KG1 (cell line): ENCODE results near the gene DHRS7B.
"Not testable (repeated sequence)": the region's sequence is repeated elsewhere in the genome, so short reads cannot be mapped to it uniquely, and the experiment has no call there.

Source experiments
- DNase-seq: peaks from one replicate; lab custom pipeline; 2025; lab: John Stamatoyannopoulos, UW

DHRS7B gene

DNA sequence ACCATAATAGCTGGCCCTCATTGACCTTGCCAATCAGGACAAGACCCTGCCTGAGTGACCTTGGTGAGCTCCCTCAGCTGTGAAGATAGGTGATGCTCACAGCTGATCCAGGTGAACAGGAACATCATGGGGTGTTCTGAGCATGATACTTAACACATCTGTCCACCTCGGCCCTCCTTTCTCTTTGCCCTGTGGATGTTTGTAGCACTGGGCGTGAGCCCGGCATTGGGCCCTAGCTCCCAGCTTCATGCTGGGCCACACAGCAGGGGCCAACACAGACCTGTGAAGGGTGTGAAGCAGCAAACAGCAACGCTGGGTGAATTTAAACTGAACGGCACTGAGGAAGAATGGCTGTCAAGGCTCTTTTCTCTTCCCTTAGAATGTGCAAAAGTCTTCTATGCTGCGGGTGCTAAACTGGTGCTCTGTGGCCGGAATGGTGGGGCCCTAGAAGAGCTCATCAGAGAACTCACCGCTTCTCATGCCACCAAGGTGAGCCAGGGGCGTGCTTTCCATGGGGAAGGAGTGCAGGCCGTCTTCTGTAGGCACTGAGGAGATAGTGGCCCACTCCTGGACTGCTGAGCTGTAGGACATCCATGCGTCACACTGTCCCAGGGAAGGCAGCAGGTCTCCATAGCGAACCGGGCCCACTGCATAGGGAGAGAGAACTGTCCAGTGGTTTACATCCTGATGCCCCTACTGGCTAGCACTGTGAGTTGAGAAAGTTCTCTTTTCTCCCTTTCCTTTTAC is 51.3 kb downstream of the DHRS7B start:
- DNase-seq: no peak

DNA sequence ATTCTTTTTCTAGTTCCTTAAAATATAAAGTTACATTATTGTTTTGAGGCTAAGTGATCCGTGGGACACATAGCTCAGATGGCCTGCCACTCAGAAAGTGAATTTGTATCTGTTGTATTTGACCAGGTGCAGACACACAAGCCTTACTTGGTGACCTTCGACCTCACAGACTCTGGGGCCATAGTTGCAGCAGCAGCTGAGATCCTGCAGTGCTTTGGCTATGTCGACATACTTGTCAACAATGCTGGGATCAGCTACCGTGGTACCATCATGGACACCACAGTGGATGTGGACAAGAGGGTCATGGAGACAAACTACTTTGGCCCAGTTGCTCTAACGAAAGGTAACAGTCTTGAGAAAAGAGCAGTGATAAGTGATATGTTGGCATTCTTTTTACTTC is 56.7 kb downstream of the DHRS7B start:
- no peak for DNase-seq

DNA sequence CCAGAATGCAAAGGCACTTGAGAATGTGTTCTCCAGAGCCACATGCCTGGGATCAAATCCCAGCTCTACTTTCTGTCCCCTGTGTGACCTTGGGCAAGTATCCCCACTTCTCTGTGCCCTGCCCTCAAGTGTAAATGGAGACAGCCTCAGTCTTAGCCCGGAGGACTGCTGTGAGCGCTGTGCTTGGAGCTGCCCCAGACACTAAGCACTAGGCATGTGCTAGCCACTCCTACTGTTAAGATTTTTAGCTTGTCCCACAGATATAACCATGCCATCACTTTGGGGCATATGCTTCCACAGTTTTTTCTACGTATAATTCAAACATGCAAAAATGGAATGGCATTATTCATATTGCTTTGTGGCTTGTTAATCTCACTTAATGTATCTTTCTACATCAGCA is 57.8 kb downstream of the DHRS7B start:
- no peak for DNase-seq

DNA sequence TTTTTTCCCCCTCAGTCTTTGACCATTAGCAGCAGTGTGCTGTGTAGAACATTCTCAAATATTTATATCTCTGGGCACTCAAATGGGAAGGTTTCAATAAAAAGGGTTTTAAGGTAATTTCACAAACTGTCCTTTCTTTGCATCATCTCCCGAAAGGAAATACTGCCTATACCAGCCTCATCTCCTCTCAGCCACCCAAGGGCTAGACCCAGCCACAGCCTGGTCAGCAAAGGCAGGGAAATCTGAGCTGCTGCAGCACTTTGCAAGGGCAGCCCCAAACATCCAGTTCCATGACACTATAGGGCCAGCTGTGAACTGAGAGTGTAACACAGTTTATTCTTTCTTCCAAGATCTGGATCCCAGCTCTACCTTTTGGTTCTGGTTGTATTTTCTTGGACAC is 58.3 kb downstream of the DHRS7B start:
- no peak for DNase-seq

DNA sequence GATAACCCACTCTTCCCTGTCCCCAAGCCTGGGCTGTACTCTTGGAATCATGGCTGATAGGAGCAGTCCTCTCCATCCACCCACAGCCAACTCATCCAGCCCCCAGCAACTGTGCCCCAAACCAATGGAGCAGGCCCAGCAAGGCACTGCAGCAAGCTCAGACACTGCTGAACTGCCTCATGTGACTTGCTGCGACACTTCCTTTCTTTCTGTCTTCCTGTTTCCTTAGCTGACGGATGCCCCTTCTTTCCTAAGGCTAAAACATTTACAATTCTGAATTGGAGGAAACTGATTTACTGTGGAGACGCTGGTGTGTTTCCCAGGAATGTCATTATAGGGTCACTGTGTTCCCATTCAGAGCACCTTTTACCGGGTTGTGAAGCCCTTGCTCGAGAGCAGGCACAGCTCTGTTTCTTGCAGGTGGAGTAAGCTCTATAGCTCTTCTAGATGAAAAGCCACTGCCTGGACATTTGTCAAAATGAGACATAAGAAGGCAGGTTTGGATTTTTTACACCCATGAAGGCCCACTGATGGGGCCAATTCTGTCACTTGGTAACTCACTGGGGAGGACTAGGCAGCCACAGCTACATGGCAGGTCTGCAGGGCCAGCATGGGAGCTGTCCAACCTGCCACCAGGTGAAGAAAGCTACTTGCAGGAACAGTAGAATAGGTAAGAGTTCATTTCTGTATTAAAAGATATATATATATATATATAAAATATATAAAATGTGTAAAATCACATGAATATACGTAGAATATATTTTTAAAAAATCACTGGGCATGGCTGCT is 59.8 kb downstream of the DHRS7B start:
- no peak for DNase-seq

DNA sequence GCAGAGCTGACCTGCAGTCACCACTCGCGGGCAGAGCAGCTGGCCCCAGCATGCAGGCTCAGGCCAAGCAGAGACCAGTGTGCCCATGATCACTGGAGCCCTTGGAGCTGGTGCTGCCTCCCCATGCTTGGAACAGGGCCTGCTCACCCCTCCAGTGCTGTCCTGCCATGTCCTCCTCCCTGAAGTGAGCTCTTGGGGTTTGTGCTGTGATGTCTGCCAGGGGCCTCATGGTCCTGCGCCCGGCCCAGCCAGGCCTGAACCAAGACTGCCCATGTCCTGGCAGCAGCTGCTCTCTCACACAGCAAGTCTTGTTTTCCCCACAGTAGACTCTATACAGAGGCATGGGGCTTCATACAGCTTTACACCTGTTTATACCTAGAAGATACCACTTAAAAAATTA is 62.6 kb downstream of the DHRS7B start:
- no peak for DNase-seq

DNA sequence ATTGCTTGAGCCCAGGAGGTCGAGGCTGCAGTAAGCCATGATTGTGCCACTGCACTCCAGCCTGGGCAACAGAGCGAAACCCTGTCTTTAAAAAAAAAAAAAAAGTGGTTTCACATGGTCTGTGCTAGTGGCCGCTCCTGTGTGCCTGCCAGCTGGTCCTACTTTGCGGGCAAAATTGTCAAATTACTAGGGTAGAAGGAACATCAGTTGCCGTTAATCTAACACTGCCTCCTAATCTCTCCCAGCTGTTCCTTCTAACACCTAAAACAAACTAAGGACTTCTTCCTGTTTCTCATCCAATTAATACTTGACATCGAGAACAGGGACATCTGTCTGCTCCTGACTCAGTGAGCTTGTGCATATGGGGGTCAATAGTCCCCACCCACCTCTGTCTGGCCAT is 63.3 kb downstream of the DHRS7B start:
- no peak for DNase-seq

DNA sequence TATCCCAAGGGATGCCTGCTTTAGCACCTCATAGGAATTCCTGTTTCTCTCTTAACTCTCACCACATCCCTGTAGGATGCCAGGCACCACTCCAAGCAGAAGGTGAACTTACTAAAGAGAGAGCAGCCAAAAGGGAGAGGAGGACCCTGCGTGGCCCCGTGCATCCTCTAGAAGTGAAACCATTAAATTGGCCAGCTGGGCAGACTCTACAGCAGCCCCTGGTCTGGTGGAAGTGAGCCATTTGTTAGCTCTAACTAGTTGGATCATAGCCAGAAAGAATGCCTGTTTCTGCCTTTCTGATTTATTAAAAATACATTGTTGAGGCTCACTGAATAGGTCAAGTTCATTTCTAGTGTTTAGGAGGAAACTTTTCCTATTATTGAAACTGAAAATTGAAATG is 64.9 kb downstream of the DHRS7B start:
- no peak for DNase-seq

DNA sequence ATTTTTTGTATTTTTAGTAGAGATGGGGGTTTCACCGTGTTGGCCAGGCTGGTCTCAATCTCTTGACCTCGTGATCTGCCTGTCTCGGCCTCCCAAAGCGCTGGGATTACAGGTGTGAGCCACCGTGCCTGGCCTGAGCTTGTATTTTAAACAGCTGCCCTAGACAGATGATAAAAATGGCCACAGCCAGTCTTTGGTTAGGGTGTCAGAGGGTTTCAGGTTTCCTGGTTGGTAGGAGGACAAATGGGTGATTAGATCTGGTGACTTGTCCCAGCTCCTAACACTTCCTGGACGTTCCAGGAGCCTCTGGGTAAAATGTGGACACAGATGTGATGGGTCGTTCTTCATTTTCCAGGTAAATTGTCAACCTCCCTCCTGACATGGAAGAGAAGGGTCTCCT is 65.7 kb downstream of the DHRS7B start:
- DNase-seq: not testable (repeated sequence)

DNA sequence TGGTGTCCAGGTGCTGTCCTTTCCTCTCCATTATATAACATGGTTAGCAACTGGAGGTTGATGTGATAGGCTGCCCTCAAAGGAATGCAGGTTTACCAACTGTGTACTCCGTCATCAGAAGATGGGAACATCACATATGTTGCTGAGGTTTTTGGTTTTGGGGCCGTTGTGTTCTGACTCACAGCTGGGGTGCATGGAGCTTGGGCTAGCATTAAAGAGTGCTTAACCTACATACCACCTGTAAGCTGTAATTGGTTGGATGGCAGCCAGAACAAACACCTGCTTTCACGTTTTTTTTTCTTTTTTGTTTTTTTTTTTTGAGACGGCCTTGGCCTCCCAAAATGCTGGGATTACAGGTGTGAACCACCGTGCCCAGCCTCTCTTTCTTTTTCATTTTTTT is 66.3 kb downstream of the DHRS7B start:
- no peak for DNase-seq

DNA sequence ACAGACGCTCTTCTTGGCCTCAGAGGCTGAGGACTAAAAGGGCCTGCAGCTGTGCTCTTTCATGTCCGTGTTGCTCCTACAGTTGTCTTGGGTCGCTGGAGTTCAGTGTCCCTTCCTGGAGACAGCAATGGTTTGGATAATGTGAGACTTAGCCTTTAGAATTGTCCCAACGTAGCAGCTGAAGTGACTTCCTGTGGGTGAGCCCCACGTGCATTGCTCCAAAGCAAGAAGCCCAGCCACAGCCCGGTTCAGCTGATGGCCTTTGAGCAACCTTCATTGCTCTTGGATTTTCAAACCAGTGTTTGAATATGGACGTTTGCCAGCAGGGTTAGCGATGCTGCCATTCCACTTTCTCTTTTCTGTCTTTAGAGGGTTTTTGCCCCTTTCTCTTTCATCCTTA is 67.5 kb downstream of the DHRS7B start:
- no peak for DNase-seq

DNA sequence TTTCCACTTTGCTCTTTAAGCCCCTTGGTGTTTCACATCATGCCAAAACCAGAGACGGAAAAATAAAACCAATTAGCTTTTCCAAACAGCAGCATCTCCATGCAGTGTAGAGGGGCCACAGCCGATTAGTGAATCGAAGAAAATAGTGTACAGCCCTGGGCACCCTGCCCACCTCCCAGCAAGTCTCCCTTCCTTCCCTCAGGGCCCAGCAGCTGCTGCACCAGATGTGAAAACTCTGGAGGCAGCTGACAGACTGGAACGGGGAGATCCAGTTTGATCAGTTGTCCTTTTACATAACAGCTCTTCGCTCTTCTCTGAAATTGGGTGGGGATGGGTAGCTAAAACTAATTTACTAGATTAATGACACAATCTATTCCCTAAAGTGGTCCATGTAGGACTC is 67.9 kb downstream of the DHRS7B start:
- no peak for DNase-seq

DNA sequence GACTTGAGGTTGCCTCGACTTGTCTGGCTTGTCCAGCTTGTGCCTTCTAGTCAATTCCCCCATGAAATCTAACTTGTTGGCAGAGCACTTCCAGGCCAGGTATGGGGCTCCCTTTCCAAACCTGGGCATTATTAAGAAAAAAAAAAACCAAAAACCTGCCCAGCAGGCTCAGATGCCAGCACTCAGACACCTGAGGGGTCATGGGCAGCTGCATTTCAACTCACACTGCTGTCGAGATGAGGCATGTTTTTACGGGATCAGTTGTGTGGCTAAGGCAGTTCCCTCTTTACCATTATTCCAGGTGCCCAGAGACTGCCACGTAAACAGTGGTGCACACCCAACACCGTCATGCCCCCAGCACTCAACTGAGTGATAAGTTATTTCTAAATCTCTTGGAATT is 69.4 kb downstream of the DHRS7B start:
- no peak for DNase-seq

DNA sequence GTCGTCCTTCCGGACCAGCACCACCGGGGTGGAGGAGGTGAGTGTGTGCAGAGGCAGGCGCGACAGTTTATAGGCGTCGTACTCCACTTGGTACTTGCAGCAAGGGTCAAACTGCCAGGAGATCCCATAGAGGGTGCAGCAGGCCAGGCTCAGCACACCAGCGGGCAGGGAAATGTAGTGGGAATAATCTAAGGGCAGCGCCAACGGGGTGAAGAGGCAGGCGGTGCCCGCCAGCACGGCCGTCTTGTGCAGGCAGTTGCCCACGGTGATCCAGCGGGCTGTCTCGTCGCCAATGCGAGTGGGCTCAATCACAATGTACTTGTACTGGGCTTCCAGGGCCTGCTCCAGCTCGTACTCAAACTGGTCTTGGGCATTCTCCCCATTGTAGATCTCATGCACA is 71.6 kb downstream of the DHRS7B start:
- DNase-seq: no peak

DNA sequence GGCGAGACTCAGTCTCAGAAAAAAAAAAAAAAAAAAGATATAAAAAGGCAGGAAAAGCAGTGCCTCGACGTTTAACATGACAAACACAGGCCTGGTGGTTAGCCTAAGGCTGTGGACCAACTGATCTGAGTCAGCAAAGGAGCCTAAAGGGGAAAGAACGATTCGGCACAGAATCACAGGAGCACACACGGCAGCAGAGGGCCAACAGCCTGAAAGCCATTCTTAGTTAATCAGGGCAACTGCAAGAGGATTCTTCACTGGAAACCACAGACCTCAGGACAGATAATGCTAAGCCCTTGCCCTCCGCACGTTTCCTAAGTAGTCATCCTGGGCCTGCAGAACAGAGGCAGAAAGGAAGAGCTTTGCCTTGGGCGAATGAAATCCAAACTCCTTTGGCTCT is 72.5 kb downstream of the DHRS7B start:
- no peak for DNase-seq

DNA sequence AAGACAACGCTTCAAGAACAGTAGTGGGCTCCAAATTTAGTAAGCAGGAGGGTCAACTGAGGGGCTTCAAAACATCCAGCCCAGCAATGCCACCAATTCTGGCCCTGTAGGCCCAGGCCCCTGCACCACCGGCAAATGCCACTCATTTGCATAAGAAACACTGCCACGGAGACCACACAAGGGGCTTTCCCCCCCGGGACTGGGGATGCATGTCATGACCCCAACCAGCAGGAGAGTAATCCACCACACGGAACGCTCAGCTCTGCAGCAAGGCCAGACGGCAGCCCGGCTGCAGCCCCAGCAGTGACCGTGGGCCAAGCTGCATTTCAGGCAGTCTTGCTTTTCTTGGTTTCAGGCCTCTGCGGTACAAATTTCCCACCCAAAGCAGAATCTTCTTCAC is 73.1 kb downstream of the DHRS7B start:
- DNase-seq: no peak

DNA sequence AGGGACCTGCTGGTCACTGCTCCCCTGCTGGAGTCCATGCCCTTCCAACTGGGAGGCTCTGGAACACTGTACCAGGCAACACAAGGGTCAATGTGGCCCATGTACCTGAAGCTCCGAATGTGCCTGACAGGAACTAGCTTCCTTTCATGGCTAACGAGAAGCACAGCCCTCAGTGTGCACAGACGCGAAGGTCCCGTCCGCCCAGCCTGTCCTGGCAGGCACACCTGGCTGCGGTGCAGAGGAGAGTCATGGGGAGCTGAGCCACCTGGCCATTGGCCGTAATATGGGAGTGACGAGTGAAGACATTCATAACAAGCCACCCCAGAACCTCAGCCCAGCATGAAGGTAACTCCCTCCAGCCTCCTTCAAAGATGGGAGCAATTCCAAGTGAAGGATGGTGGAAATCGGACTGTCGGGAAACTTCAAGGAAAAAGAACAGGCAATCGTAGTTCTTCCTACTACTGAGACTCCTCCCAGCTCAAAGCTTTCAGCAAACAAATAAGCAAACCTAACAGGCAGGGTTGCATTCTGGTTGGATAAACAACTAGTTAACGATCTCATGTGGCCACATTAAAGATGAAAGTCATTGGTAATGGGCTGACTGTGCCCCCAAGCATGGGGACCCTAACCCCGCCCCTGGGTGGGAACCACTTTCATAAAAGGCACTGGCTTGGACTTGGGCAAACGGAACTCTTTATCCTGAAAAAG is 74.0 kb downstream of the DHRS7B start:
- DNase-seq: no peak

DNA sequence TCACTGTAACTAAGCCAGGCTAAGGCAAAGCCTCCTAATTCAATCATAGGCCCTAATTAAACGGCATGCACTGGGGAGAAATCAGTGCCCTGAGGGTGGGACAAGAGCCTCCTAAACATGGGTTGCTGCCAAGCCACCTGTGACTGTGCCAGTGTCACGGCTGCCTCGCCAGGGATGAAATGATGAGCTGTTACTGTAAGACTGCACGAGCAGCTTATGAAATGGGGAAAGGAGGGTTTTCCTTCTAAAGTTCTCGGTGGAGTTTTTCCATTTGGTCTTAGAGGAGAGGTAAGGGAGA is 74.5 kb downstream of the DHRS7B start:
- DNase-seq: no peak

DNA sequence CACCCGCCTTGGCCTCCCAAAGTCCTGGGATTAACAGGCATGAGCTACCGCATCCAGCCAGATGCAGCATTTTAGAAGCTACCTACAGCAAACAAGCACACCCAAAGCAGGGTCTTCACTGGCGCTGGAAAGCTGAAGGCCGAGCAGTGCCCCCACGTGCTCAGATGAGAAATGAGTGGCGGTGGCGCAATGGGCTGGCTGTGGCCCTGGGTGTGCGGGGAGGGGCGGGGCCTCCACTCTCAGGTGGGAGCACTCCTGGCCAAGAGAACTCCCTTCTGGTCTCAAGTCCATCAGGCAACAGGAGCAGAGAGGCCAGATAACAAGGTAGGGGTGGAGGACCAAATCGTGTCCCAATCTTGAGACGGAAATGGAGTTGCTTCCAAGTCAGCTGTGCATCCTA is 75.1 kb downstream of the DHRS7B start:
- no peak for DNase-seq

DNA sequence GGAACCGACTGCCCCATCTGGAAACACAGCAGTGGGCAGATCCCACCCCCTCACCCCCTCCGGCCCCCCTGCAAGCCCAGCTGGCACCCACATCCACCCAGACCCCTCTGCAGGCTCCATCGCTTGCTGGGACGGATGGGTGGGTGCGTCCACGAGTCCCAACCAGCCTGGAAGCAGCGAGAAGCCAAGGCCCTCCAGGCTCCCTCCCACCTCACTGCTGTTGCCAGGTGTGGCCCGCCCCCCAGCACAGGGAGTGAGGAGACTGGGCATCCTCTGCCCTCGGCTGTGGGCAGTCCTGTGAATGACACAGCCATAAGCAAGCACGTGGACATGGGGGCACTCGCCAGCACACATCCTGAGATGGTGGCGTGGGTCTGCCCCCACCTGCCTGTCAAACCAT is 75.7 kb downstream of the DHRS7B start:
- DNase-seq: no peak

DNA sequence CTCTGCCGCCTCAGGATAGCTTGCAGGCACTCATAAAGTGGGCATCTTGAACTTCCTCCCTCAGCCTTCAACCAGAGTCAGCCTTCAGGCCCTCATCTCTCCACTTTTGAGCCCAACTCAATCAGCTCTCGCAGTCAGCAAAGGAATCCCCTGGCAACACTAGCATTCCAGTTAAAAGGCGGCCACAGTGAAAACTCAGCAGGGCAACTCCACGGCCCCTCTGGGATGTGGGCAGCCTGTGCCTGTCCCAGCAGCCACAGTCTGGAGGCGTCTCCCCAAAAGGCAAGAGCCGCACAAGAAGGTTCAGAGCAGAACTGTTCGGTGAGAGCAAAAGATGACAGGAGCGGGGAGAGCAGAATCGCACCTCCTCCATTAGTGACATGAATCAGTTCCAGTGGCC is 78.2 kb downstream of the DHRS7B start:
- no peak for DNase-seq

DNA sequence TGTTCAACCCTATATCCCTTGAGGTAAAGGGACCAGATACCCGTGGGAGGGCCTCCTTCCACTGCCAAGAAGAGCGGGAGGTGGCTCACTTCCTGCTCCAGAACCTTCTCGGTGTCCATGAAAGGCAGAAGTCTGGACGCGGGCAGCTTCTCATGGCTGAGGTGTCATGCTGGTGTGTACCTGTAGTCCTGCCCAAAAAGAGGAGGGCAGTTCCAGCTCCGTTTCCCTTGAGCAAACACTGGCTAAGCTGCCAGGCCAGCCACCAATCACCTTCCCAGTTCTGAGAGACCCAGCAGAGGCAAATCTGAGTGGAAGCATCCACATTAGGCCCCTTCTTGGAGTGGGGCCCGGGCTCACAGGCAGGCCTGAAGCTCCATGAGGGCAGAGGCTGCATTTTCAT is 81.6 kb downstream of the DHRS7B start:
- DNase-seq: no peak

DNA sequence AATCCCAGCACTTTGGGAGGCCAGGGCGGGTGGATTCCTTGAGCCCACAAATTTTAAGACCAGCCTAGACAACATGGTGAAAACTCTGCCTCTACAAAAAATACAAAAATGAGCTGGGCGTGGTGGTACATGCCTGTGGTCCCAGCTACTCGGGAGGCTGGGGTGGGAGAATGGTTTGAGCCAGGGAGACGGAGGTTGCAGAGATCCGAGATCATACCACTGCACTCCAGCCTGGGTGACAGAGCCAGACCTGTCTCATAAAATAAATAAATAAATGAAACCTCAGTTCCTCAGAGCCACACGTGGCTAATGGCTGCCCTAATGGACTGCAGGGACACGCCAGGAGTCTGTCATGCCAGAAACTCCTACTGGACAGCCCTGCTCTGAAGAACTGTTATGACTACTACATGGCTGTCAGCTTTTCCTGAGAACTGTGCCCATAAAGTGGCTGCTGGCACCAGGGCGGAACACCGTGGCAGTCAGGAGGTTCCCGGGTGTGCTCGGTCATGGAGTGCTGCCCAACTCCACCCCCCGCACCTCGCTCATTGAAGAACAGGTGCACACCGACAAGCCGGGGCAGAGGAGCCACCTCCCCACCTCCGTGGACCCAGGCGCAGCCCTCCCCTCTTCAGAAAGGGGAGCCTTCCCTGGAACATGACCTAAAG is 82.9 kb downstream of the DHRS7B start:
- DNase-seq: no peak
